HEK293 (cell line): ENCODE data around the gene EPM2A.

Experiments used
- KLF16 ChIP-seq: fragments of 450-650 bp; formaldehyde crosslinking; IDR thresholded peaks from 2 replicates; pipeline ENCODE4 v1.5.1; 2017; ENCODE audit warnings: missing biosample characterization, missing genetic modification characterization
- PRDM1 ChIP-seq: fragments of 450-650 bp; formaldehyde crosslinking; IDR thresholded peaks from 2 replicates; pipeline ENCODE4; 2016; ENCODE audit warnings: missing biosample characterization, missing genetic modification characterization
- ZNF10 ChIP-seq: fragments of 450-650 bp; formaldehyde crosslinking; IDR thresholded peaks from 2 replicates; pipeline ENCODE4 v1.5.1; 2017; ENCODE audit warnings: missing biosample characterization, missing genetic modification characterization
- ZNF132 ChIP-seq: fragments of 450-650 bp; formaldehyde crosslinking; IDR thresholded peaks from 2 replicates; pipeline ENCODE4 v1.5.1; 2017; ENCODE audit warnings: missing biosample characterization, missing genetic modification characterization, borderline replicate concordance
- ZNF140 ChIP-seq: fragments of 450-650 bp; formaldehyde crosslinking; IDR thresholded peaks from 2 replicates; pipeline ENCODE4 v1.5.1; 2016; ENCODE audit warnings: missing biosample characterization, missing genetic modification characterization
- ZNF19 ChIP-seq: fragments of 450-650 bp; formaldehyde crosslinking; IDR thresholded peaks from 2 replicates; pipeline ENCODE4; 2016; ENCODE audit warnings: missing biosample characterization, missing genetic modification characterization, low read depth
- ZNF24 ChIP-seq: fragments of 450-650 bp; formaldehyde crosslinking; IDR thresholded peaks from 2 replicates; pipeline ENCODE4 v1.5.1; 2016; ENCODE audit warnings: missing biosample characterization, missing genetic modification characterization
- ZNF292 ChIP-seq: fragments of 450-650 bp; formaldehyde crosslinking; IDR thresholded peaks from 2 replicates; pipeline ENCODE4 v1.5.1; 2016; ENCODE audit warnings: low read depth, missing biosample characterization, missing genetic modification characterization, borderline replicate concordance
- ZNF335 ChIP-seq: fragments of 450-650 bp; formaldehyde crosslinking; conservative IDR thresholded peaks from 2 replicates; pipeline ENCODE4 v1.5.1; 2016; ENCODE audit warnings: missing biosample characterization, missing genetic modification characterization
- ZNF350 ChIP-seq: fragments of 450-650 bp; formaldehyde crosslinking; IDR thresholded peaks from 2 replicates; pipeline ENCODE4 v1.5.0; 2017; ENCODE audit warnings: missing biosample characterization, mild to moderate bottlenecking, missing genetic modification characterization
- ZNF354C ChIP-seq: fragments of 450-650 bp; formaldehyde crosslinking; IDR thresholded peaks from 2 replicates; pipeline ENCODE4 v1.5.1; 2016; ENCODE audit warnings: missing biosample characterization, missing genetic modification characterization, low read depth, borderline replicate concordance
- ZNF366 ChIP-seq: fragments of 450-650 bp; formaldehyde crosslinking; conservative IDR thresholded peaks from 2 replicates; pipeline ENCODE4 v1.5.1; 2016; ENCODE audit warnings: missing biosample characterization, missing genetic modification characterization
- ZNF391 ChIP-seq: fragments of 450-650 bp; formaldehyde crosslinking; IDR thresholded peaks from 2 replicates; pipeline ENCODE4 v1.5.1; 2016; ENCODE audit warnings: low read depth, missing biosample characterization, missing genetic modification characterization, borderline replicate concordance
- ZNF394 ChIP-seq: fragments of 450-650 bp; formaldehyde crosslinking; IDR thresholded peaks from 2 replicates; pipeline ENCODE4 v1.5.1; 2016; ENCODE audit warnings: missing biosample characterization, missing genetic modification characterization, mild to moderate bottlenecking, moderate library complexity, borderline replicate concordance
- ZNF473 ChIP-seq: fragments of 450-650 bp; formaldehyde crosslinking; IDR thresholded peaks from 2 replicates; pipeline ENCODE4 v1.5.1; 2017; ENCODE audit warnings: missing biosample characterization, missing genetic modification characterization
- ZNF529 ChIP-seq: fragments of 450-650 bp; formaldehyde crosslinking; IDR thresholded peaks from 2 replicates; pipeline ENCODE4 v1.5.1; 2017; ENCODE audit warnings: missing genetic modification characterization, missing biosample characterization; ENCODE audit not compliant: insufficient replicate concordance
- ZNF555 ChIP-seq: fragments of 450-650 bp; formaldehyde crosslinking; conservative IDR thresholded peaks from 2 replicates; pipeline ENCODE4 v1.5.1; 2017; ENCODE audit warnings: missing biosample characterization, mild to moderate bottlenecking, missing genetic modification characterization, inconsistent platforms
- ZNF558 ChIP-seq: fragments of 450-650 bp; formaldehyde crosslinking; IDR thresholded peaks from 2 replicates; pipeline ENCODE4 v1.5.1; 2016; ENCODE audit warnings: missing biosample characterization, missing genetic modification characterization
- ZNF624 ChIP-seq: fragments of 450-650 bp; formaldehyde crosslinking; IDR thresholded peaks from 2 replicates; pipeline ENCODE4 v1.5.1; 2017; ENCODE audit warnings: missing biosample characterization, missing genetic modification characterization
- ZNF660 ChIP-seq: fragments of 450-650 bp; IDR thresholded peaks from 2 replicates; pipeline ENCODE4 v1.5.1; 2018; ENCODE audit warnings: missing biosample characterization, mild to moderate bottlenecking, missing genetic modification characterization
- ZNF670 ChIP-seq: fragments of 450-650 bp; formaldehyde crosslinking; IDR thresholded peaks from 2 replicates; pipeline ENCODE4 v1.5.1; 2016; ENCODE audit warnings: missing biosample characterization, missing genetic modification characterization, low read depth
- ZNF830 ChIP-seq: fragments of 450-650 bp; IDR thresholded peaks from 2 replicates; pipeline ENCODE4 v1.5.0; 2018; ENCODE audit warnings: missing biosample characterization, missing genetic modification characterization, low read depth, mild to moderate bottlenecking, moderate library complexity
- ZNF843 ChIP-seq: fragments of 450-650 bp; formaldehyde crosslinking; IDR thresholded peaks from 2 replicates; pipeline ENCODE4 v1.5.1; 2016; ENCODE audit warnings: missing biosample characterization, missing genetic modification characterization
- ZXDB ChIP-seq: fragments of 450-650 bp; formaldehyde crosslinking; IDR thresholded peaks from 2 replicates; pipeline ENCODE4 v1.5.1; 2016; ENCODE audit warnings: missing biosample characterization, missing genetic modification characterization
- TF ChIP-seq, protein P1 (sequence below): fragments of 450-650 bp; formaldehyde crosslinking; IDR thresholded peaks from 2 replicates; pipeline ENCODE4 v1.5.1; 2016; ENCODE audit warnings: missing biosample characterization, missing genetic modification characterization
- TF ChIP-seq, protein P2 (sequence below): fragments of 450-650 bp; formaldehyde crosslinking; optimal IDR thresholded peaks from 2 replicates; pipeline ENCODE3; 2016; ENCODE audit warnings: missing biosample characterization, mild to moderate bottlenecking, missing genetic modification characterization
- TF ChIP-seq, protein P3 (sequence below): fragments of 450-650 bp; formaldehyde crosslinking; IDR thresholded peaks from 2 replicates; pipeline ENCODE4 v1.5.0; 2017; ENCODE audit warnings: missing biosample characterization, missing genetic modification characterization, borderline replicate concordance
- TF ChIP-seq, protein P4 (sequence below): fragments of 450-650 bp; formaldehyde crosslinking; IDR thresholded peaks from 2 replicates; pipeline ENCODE4 v1.5.1; 2017; ENCODE audit warnings: missing biosample characterization, missing genetic modification characterization
- TF ChIP-seq, protein P5 (sequence below): fragments of 450-650 bp; formaldehyde crosslinking; IDR thresholded peaks from 2 replicates; pipeline ENCODE4 v1.5.1; 2016; ENCODE audit warnings: missing biosample characterization, missing genetic modification characterization

EPM2A gene

DNA sequence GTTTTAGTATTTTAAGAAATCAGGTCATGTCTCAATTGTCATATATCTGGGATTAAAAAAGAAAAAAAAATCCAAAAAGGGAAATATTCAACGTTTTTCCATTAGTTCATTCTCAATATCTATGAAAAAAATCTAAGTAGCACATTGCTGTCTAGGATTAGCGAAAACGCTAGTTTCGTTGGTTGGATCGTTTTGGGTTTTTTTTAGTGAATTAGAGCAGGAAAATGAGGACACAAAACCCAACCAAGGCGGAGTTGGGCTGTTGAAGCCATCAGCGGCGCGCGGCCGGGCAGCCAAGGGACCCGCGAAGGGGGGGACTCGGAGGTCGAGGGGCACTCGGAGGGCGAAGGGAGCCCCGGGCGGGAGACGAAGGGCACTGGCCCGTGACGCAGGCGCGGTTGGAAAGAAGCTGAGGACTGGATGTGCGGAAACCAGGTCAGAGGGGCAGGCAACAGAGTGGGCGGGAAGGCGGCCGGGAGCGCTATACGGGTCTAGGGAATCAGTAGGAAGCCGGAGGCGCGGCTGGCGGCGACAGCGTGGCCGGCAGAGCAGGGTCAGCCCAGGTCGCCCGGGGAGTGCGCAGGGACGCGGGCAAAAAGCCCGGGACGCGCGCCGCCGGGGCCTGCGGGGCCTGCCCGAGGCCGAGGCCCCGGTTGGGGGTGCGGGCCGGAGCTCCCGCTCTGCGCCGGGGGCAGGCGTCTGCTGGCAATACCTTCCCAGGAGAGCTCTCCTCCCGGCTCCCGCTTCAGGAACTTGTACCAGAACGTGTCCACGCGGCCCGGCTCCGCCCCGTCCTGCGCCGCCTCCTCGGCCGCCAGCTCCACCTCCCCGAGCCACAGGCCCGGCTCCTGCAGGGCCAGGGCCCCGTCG is 599 bp downstream of the EPM2A start (continued):
- TF ChIP-seq, protein P1, sequence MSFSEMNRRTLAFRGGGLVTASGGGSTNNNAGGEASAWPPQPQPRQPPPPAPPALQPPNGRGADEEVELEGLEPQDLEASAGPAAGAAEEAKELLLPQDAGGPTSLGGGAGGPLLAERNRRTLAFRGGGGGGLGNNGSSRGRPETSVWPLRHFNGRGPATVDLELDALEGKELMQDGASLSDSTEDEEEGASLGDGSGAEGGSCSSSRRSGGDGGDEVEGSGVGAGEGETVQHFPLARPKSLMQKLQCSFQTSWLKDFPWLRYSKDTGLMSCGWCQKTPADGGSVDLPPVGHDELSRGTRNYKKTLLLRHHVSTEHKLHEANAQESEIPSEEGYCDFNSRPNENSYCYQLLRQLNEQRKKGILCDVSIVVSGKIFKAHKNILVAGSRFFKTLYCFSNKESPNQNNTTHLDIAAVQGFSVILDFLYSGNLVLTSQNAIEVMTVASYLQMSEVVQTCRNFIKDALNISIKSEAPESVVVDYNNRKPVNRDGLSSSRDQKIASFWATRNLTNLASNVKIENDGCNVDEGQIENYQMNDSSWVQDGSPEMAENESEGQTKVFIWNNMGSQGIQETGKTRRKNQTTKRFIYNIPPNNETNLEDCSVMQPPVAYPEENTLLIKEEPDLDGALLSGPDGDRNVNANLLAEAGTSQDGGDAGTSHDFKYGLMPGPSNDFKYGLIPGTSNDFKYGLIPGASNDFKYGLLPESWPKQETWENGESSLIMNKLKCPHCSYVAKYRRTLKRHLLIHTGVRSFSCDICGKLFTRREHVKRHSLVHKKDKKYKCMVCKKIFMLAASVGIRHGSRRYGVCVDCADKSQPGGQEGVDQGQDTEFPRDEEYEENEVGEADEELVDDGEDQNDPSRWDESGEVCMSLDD (tag by site-specific recombination), result peak; percentile 92
- TF ChIP-seq ZNF132 (tag by site-specific recombination) (no peak), ZXDB (peak; percentile 90), ZNF660 (tag by site-specific recombination) (peak; percentile 89; the same call in 1 of the 2 replicates), ZNF24 (no peak), ZNF473 (tag by site-specific recombination) (no peak), ZNF394 (tag by site-specific recombination) (peak; percentile 67; the same call in 1 of the 2 replicates), ZNF830 (tag by site-specific recombination) (no peak), ZNF354C (tag by site-specific recombination) (no peak), ZNF670 (tag by site-specific recombination) (no peak), ZNF19 (tag by site-specific recombination) (no peak), ZNF624 (tag by site-specific recombination) (no peak), ZNF335 (peak; percentile 97), PRDM1 (peak; percentile 30; the same call in 1 of the 2 replicates), ZNF555 (tag by site-specific recombination) (no peak), ZNF843 (tag by site-specific recombination) (no peak; the same call in 1 of the 2 replicates), ZNF350 (no peak), ZNF391 (no peak; the same call in 1 of the 2 replicates), ZNF10 (peak; percentile 43; the same call in 1 of the 2 replicates), ZNF140 (tag by site-specific recombination) (no peak), ZNF292 (tag by site-specific recombination) (no peak), KLF16 (tag by site-specific recombination) (peak; percentile 81; the same call in 1 of the 2 replicates), ZNF558 (no peak), ZNF366 (tag by site-specific recombination) (no peak), ZNF529 (tag by site-specific recombination) (no peak)
- TF ChIP-seq, protein P2, sequence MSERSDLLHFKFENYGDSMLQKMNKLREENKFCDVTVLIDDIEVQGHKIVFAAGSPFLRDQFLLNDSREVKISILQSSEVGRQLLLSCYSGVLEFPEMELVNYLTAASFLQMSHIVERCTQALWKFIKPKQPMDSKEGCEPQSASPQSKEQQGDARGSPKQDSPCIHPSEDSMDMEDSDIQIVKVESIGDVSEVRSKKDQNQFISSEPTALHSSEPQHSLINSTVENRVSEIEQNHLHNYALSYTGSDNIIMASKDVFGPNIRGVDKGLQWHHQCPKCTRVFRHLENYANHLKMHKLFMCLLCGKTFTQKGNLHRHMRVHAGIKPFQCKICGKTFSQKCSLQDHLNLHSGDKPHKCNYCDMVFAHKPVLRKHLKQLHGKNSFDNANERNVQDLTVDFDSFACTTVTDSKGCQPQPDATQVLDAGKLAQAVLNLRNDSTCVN (tag by site-specific recombination), result peak; percentile 93
- TF ChIP-seq, protein P3, sequence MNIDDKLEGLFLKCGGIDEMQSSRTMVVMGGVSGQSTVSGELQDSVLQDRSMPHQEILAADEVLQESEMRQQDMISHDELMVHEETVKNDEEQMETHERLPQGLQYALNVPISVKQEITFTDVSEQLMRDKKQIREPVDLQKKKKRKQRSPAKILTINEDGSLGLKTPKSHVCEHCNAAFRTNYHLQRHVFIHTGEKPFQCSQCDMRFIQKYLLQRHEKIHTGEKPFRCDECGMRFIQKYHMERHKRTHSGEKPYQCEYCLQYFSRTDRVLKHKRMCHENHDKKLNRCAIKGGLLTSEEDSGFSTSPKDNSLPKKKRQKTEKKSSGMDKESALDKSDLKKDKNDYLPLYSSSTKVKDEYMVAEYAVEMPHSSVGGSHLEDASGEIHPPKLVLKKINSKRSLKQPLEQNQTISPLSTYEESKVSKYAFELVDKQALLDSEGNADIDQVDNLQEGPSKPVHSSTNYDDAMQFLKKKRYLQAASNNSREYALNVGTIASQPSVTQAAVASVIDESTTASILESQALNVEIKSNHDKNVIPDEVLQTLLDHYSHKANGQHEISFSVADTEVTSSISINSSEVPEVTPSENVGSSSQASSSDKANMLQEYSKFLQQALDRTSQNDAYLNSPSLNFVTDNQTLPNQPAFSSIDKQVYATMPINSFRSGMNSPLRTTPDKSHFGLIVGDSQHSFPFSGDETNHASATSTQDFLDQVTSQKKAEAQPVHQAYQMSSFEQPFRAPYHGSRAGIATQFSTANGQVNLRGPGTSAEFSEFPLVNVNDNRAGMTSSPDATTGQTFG, result no peak
- TF ChIP-seq, protein P4, sequence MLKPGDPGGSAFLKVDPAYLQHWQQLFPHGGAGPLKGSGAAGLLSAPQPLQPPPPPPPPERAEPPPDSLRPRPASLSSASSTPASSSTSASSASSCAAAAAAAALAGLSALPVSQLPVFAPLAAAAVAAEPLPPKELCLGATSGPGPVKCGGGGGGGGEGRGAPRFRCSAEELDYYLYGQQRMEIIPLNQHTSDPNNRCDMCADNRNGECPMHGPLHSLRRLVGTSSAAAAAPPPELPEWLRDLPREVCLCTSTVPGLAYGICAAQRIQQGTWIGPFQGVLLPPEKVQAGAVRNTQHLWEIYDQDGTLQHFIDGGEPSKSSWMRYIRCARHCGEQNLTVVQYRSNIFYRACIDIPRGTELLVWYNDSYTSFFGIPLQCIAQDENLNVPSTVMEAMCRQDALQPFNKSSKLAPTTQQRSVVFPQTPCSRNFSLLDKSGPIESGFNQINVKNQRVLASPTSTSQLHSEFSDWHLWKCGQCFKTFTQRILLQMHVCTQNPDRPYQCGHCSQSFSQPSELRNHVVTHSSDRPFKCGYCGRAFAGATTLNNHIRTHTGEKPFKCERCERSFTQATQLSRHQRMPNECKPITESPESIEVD, result no peak
- TF ChIP-seq, protein P5, sequence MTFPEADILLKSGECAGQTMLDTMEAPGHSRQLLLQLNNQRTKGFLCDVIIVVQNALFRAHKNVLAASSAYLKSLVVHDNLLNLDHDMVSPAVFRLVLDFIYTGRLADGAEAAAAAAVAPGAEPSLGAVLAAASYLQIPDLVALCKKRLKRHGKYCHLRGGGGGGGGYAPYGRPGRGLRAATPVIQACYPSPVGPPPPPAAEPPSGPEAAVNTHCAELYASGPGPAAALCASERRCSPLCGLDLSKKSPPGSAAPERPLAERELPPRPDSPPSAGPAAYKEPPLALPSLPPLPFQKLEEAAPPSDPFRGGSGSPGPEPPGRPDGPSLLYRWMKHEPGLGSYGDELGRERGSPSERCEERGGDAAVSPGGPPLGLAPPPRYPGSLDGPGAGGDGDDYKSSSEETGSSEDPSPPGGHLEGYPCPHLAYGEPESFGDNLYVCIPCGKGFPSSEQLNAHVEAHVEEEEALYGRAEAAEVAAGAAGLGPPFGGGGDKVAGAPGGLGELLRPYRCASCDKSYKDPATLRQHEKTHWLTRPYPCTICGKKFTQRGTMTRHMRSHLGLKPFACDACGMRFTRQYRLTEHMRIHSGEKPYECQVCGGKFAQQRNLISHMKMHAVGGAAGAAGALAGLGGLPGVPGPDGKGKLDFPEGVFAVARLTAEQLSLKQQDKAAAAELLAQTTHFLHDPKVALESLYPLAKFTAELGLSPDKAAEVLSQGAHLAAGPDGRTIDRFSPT (tag by site-specific recombination), result peak; percentile 96
